BLaER1 (cell line): ENCODE results near the gene HMBS.
"Not testable (repeated sequence)": the region's sequence is repeated elsewhere in the genome, so short reads cannot be mapped to it uniquely, and the experiment has no call there.

Experiments used
- H3K27ac ChIP-seq: shearing (Covaris generic); formaldehyde crosslinking; 2 replicates; pipeline ENCODE4 v1.8.1; 2022
- H3K27me3 ChIP-seq: shearing (Covaris generic); formaldehyde crosslinking; 2 replicates; pipeline ENCODE4 v1.8.1; 2022
- H3K36me3 ChIP-seq: shearing (Covaris generic); formaldehyde crosslinking; 2 replicates; pipeline ENCODE4 v1.8.1; 2022
- H3K4me1 ChIP-seq: shearing (Covaris generic); formaldehyde crosslinking; 2 replicates; pipeline ENCODE4 v1.8.1; 2022
- H3K4me2 ChIP-seq: shearing (Covaris generic); formaldehyde crosslinking; 2 replicates; pipeline ENCODE4 v1.8.1; 2022
- H3K4me3 ChIP-seq: shearing (Covaris generic); formaldehyde crosslinking; 2 replicates; pipeline ENCODE4 v1.8.1; 2022
- H3K9ac ChIP-seq: shearing (Covaris generic); formaldehyde crosslinking; 2 replicates; pipeline ENCODE4 v1.8.1; 2022
- H3K9me3 ChIP-seq: shearing (Covaris generic); formaldehyde crosslinking; 2 replicates; pipeline ENCODE4 v1.8.1; 2022
- H4K20me1 ChIP-seq: shearing (Covaris generic); formaldehyde crosslinking; 2 replicates; pipeline ENCODE4 v1.8.1; 2022
- Cebpa-rat ChIP-seq: shearing (Covaris generic); IDR thresholded peaks from 2 replicates; pipeline ENCODE4 v1.8.1; 2022

HMBS gene

DNA sequence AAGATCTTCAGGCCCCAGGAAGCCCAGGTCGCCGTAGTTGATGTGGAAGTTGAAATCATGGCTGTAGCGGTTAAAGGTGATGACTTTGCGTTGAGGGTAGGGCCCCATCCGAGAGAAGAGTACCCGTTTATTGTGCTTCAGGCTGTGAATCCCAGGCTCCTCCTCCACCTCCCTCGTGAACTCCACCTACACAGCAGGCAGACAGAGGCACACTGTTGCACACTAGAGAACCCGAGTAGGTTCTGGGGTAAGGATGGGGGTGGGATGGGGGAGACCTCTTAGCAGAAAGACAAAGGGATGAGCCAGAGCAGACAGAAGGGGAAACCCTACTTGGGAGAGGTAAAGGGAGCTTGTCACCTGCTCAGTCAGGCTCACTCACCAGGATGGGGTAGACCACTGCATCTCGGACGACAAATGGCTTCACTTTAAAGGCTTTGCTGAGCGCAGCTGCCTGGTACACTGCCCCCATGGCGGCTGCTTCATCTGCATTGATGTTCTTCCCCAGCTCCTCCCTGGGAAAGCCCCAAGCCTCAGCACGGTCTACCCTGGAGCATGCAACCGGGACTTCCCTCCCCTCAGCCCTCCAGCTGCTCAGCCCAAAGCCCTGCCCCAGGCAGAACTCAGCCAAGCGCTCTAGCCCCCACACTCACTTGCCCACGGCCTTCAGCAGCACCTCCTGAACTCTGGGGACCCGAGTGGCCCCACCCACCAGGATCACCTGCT is 33.1 kb upstream of the HMBS start:
- Histone ChIP-seq H3K36me3 (peaks cover 89% of the 10 kb centered on the region), H3K4me3 (no peak overlapping the region), H3K4me2 (no peak overlapping the region), H3K9me3 (no peaks in the 10 kb centered on the region), H4K20me1 (peaks cover 49% of the 10 kb centered on the region; the same call in 1 of the 2 replicates), H3K9ac (no peak overlapping the region), H3K27ac (no peak overlapping the region), H3K4me1 (peaks cover 11% of the 10 kb centered on the region), H3K27me3 (no peaks in the 10 kb centered on the region)
- no peak for TF ChIP-seq Cebpa-rat

- no peak overlapping the region for H3K4me3 ChIP-seq
- H4K20me1 ChIP-seq = peaks cover 49% of the 10 kb centered on the region; the same call in 1 of the 2 replicates
- H3K36me3 ChIP-seq = peaks cover 82% of the 10 kb centered on the region
- H3K4me1 ChIP-seq = peaks cover 11% of the 10 kb centered on the region
- TF ChIP-seq Cebpa-rat = no peak
- no peaks in the 10 kb centered on the region for H3K27me3 ChIP-seq
- no peak overlapping the region for H3K4me2 ChIP-seq
- no peak overlapping the region for H3K9ac ChIP-seq
- no peak overlapping the region for H3K27ac ChIP-seq
- no peaks in the 10 kb centered on the region for H3K9me3 ChIP-seq
Observed at GRCh38 chr11:119052163-119052814, 32.4 kb upstream of the HMBS start.

DNA sequence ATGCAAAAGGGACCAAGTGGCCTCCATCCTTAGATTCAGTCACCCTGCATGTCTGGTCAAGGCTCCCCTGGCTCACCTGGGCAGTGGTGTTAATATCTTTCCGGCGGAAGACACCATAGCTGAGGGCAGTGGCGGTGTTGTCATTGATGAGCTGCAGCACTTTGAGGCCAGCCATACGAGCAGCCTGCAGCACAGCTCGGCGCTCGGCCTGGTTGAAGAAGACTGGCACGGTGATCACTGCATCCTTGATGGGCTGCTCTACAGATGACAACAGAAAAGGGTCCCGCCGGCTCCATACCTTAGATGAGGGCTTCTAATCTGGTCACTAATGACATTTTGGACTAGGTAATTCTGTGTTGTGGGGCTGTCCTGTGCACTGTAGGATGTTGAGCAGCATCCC is 30.3 kb upstream of the HMBS start:
- TF ChIP-seq Cebpa-rat = no peak
- Histone ChIP-seq H4K20me1 (peaks cover 42% of the 10 kb centered on the region; the same call in 1 of the 2 replicates), H3K27ac (no peak overlapping the region), H3K9me3 (no peaks in the 10 kb centered on the region), H3K36me3 (peaks cover 61% of the 10 kb centered on the region), H3K4me3 (no peak overlapping the region), H3K4me2 (no peak overlapping the region), H3K4me1 (peaks cover 20% of the 10 kb centered on the region), H3K27me3 (no peaks in the 10 kb centered on the region), H3K9ac (no peak overlapping the region; the same call in 1 of the 2 replicates)

GRCh38 chr11:119055901-119056300 is 28.8 kb upstream of the HMBS start:
- TF ChIP-seq Cebpa-rat = no peak
- Histone ChIP-seq H4K20me1 (peaks cover 41% of the 10 kb centered on the region; the same call in 1 of the 2 replicates), H3K9ac (peak overlapping the region; percentile 98), H3K36me3 (peaks cover 50% of the 10 kb centered on the region), H3K27ac (peak overlapping the region; percentile 96), H3K4me2 (peak overlapping the region; percentile 91), H3K9me3 (no peaks in the 10 kb centered on the region), H3K4me1 (peaks cover 20% of the 10 kb centered on the region), H3K27me3 (no peaks in the 10 kb centered on the region), H3K4me3 (peak overlapping the region; percentile 97)

DNA sequence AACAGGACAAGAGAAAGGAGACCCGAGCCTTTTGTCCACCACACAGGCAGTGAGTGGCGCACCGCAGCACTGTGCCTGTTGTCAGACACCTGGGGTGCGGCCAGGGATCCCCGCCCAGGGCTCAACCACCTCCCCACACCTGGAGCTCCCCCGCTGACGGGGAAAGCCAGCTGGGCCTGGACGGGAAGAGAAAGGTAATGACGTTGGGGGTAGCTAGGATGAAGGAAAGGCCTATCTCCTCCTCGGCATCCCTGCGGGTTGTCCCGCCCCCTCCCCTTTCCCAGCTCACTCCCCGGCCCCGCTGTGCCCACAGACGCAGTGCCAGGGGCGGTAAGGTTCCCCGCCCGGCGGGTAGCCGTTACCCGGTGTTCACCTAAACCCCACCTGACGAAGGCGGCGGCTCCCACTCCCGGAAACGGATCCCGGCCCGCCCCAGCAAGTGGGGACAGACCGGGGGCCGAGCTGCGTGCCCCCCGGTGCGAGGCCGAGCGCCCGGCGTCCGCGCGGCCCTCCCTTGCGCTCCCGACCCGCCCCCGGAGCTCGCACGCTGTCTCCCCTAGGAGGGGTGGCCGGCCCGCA is 28.2 kb upstream of the HMBS start:
- TF ChIP-seq Cebpa-rat = no peak
- Histone ChIP-seq H4K20me1 (peaks cover 38% of the 10 kb centered on the region; the same call in 1 of the 2 replicates), H3K27ac (peak overlapping the region; percentile 96), H3K4me3 (peak overlapping the region; percentile 97), H3K27me3 (no peaks in the 10 kb centered on the region), H3K9me3 (no peaks in the 10 kb centered on the region), H3K4me1 (peaks cover 20% of the 10 kb centered on the region), H3K4me2 (peak overlapping the region; percentile 91), H3K9ac (peak overlapping the region; percentile 98), H3K36me3 (peaks cover 43% of the 10 kb centered on the region)

DNA sequence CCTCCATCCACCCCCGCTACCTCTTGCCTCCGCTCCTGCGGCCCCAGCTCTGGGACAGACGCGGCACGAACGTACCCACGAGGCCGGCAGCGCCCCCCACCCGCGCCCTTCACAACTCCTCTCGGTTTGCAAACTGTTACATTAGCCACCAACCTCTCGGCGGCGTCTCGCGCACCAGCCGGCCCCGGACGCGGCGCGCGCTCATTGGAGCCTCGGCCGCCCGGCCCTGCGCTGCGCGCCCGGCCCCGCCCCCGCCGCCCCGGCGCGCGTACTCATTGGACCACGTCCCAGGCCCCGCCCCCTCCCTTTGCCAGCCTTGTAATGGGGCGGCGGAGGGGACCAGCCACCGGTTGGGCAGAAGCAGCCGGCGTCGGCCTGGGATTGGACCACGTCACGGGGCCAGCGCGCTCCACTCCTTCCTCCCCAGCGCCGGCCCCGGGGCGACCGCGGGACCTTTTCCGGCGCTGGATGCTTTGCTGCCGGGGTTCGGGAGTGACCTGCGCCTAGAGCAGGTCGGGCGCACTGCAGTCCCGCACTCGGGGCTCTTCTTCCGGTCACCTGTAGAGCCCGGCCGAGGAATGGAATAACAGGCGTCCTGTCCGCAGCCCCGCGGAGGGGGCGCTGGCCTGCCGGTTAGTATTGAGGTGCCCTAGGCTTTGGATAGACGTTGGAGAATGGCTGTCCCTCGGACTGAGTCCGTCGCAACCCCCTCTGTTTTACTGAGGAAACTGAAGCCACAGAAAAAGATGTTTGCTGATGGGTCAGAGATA is 27.5 kb upstream of the HMBS start, which contains the start of gene HYOU1:
Gene HYOU1 (minus strand): TSS at position 206 of the 770 bp plus-strand sequence. CDS start 1,045 bp downstream, outside the sequence.
- H3K9me3 ChIP-seq = no peaks in the 10 kb centered on the region
- TF ChIP-seq Cebpa-rat = no peak
- peak within 1 kb of the TSS; percentile 92 for H3K4me2 ChIP-seq
- peak within 1 kb of the TSS; percentile 98 for H3K9ac ChIP-seq
- no peaks in the 10 kb centered on the region for H3K27me3 ChIP-seq
- H3K36me3 ChIP-seq = peaks cover 37% of the 10 kb centered on the region
- peak within 1 kb of the TSS; percentile 97 for H3K4me3 ChIP-seq
- H3K4me1 ChIP-seq = peaks cover 20% of the 10 kb centered on the region
- H4K20me1 ChIP-seq = peaks cover 31% of the 10 kb centered on the region; the same call in 1 of the 2 replicates
- H3K27ac ChIP-seq = peak within 1 kb of the TSS; percentile 96

- Histone ChIP-seq H3K4me1 (peaks cover 20% of the 10 kb centered on the region), H3K36me3 (peaks cover 17% of the 10 kb centered on the region), H4K20me1 (peaks cover 24% of the 10 kb centered on the region; the same call in 1 of the 2 replicates)
- H3K9me3 ChIP-seq, H3K4me3 ChIP-seq, H3K9ac ChIP-seq, H3K4me2 ChIP-seq, H3K27ac ChIP-seq, H3K27me3 ChIP-seq: not testable (repeated sequence)
Observed at GRCh38 chr11:119059128-119059527, 25.6 kb upstream of the HMBS start.

DNA sequence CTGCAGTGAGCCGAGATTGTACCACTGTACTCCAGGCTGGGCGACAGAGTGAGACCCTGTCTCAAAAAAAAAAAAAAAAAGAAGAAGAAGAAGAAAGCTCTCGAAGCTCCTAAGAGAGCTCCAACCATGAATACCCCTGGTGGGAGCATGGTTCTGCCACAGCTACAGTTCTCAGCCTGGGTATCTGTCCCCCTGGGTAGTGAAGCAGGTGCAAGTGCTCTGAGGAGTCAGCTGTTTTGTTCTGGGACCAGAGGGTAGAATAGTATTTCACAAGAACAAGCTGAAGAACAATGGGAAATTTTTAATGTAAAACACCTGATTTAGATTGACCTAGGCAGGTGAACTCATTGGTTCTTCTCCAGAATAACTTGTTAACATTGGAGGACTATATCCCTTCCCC is 23.4 kb upstream of the HMBS start:
- H4K20me1 ChIP-seq = peaks cover 2% of the 10 kb centered on the region; the same call in 1 of the 2 replicates
- peaks cover 3% of the 10 kb centered on the region; the same call in 1 of the 2 replicates for H3K36me3 ChIP-seq
- no peak overlapping the region for H3K27ac ChIP-seq
- H3K4me2 ChIP-seq = no peak overlapping the region
- no peaks in the 10 kb centered on the region for H3K27me3 ChIP-seq
- no peaks in the 10 kb centered on the region for H3K9me3 ChIP-seq
- H3K9ac ChIP-seq = no peak overlapping the region
- H3K4me3 ChIP-seq = no peak overlapping the region
- H3K4me1 ChIP-seq = peaks cover 27% of the 10 kb centered on the region
- TF ChIP-seq Cebpa-rat = no peak

GRCh38 chr11:119062779-119063178 is 21.9 kb upstream of the HMBS start:
- Histone ChIP-seq H3K4me1 (peaks cover 34% of the 10 kb centered on the region), H3K36me3 (peaks cover 3% of the 10 kb centered on the region; the same call in 1 of the 2 replicates), H4K20me1 (no peaks in the 10 kb centered on the region), H3K9ac (no peak overlapping the region), H3K27me3 (no peaks in the 10 kb centered on the region), H3K4me2 (no peak overlapping the region), H3K9me3 (no peaks in the 10 kb centered on the region), H3K27ac (no peak overlapping the region), H3K4me3 (no peak overlapping the region)
- no peak for TF ChIP-seq Cebpa-rat
